HCT116 (cell line): Measurements from ENCODE around the gene MCM9. TPM values are rescaled to one million over a fixed set of nuclear protein-coding genes. Genes with fewer than 3 reads are reported as not detected.

Experiments
- ATAC-seq: fragments of 200-7000 bp; cut with Tn5 transposase; 2 replicates; pipeline ENCODE4 v1.9.1; 2020; ENCODE audit warnings: mild to moderate bottlenecking, moderate library complexity
- BruUV-seq: library from RNA; stranded (reverse); fragments of 400-500 nt; replicated peaks from 2 replicates; lab custom pipeline; 2021; lab: Mats Ljungman, UMichigan
- CTCF ChIA-PET: fragments of 300-600 bp; sonication (Branson Sonifier 250); formaldehyde crosslinking; loops from one replicate; lab custom pipeline; 2021; ENCODE audit warnings: antibody characterized with exemption; lab: Charles Lee
- POLR2A ChIA-PET: fragments of 300-600, 350-600 bp; sonication (Branson Sonifier 250); formaldehyde crosslinking; loops from one replicate; lab custom pipeline; 2021; ENCODE audit warnings: antibody characterized with exemption; lab: Charles Lee
- RAD21 ChIA-PET, 2 experiments: fragments of 300-600 bp; sonication (Branson Sonifier 250); formaldehyde crosslinking; loops; one replicate each; lab custom pipeline; 2023; ENCODE audit warnings: low total read pairs in 2 of 2; ENCODE audit not compliant: uncharacterized antibody in 2 of 2, unreplicated experiment in 2 of 2, low non-redundant PET in 1 of 2; lab: Charles Lee
- DNase-seq: peaks from one replicate; pipeline ENCODE4 v3.0.0-alpha.2; 2010; ENCODE audit warnings: low read depth, low spot score
- H2AFZ ChIP-seq: fragments of 200-600 bp; shearing (Covaris generic), sonication (generic); 2 replicates; pipeline ENCODE4 v1.6.1; 2017; ENCODE audit warnings: low read depth, mixed run types, mixed read lengths, antibody characterized with exemption, low read length; ENCODE audit not compliant: poor library complexity, severe bottlenecking
- H3K27ac ChIP-seq: 2 replicates; pipeline ENCODE4 v1.5.1; 2012; ENCODE audit warnings: low read depth, low read length
- H3K27me3 ChIP-seq: fragments of 200-600 bp; sonication (generic); 2 replicates; pipeline ENCODE4 v1.6.1; 2016; ENCODE audit warnings: mixed run types, low read length, mixed read lengths; ENCODE audit not compliant: insufficient read depth
- H3K36me3 ChIP-seq, 2 experiments: fragments of 200-500 bp in 1 of 2; fragments of 200-600 bp in 1 of 2; sonication (Bioruptor generic) in 1 of 2; sonication (generic) in 1 of 2; 2 replicates each; pipeline versions ENCODE4 v1.5.1 to v1.6.1; 2014 to 2016; ENCODE audit warnings: low read length in 2 of 2, inconsistent platforms in 1 of 2, mixed read lengths in 1 of 2, mixed run types in 1 of 2; ENCODE audit not compliant: insufficient read depth in 2 of 2, control insufficient read depth in 1 of 2
- H3K4me1 ChIP-seq, 2 experiments: fragments of 200-600 bp in 1 of 2; sonication (generic) in 1 of 2; 2 replicates each; pipeline versions ENCODE4 v1.5.1 to v1.6.1; 2012 to 2017; ENCODE audit warnings: low read length in 2 of 2, inconsistent platforms in 1 of 2, mild to moderate bottlenecking in 1 of 2, mixed read lengths in 1 of 2, mixed run types in 1 of 2, moderate library complexity in 1 of 2; ENCODE audit not compliant: insufficient read depth in 2 of 2, control insufficient read depth in 1 of 2
- H3K4me2 ChIP-seq: fragments of 200-600 bp; sonication (generic); 2 replicates; pipeline ENCODE4 v1.6.1; 2017; ENCODE audit warnings: mixed run types, low read length, mixed read lengths
- H3K4me3 ChIP-seq, 2 experiments: fragments of 200-600 bp in 1 of 2; sonication (generic) in 1 of 2; replicated peaks in 1 of 2; 2 replicates each; pipeline ENCODE4 v1.5.1; 2011 to 2016; ENCODE audit warnings: low read length in 2 of 2, control low read depth in 1 of 2, low read depth in 1 of 2, mild to moderate bottlenecking in 1 of 2, mixed read lengths in 1 of 2, mixed run types in 1 of 2
- H3K79me2 ChIP-seq: fragments of 200-600 bp; sonication (generic); 2 replicates; pipeline ENCODE4 v1.6.1; 2017; ENCODE audit warnings: mild to moderate bottlenecking, mixed run types, low read length, moderate library complexity, mixed read lengths; ENCODE audit not compliant: insufficient read depth
- H3K9ac ChIP-seq: fragments of 200-600 bp; sonication (generic); 2 replicates; pipeline ENCODE4 v1.6.1; 2016; ENCODE audit warnings: low read length, mixed read lengths
- H3K9me2 ChIP-seq: fragments of 200-600 bp; sonication (generic), shearing (Covaris generic); 2 replicates; pipeline ENCODE4 v1.6.1; 2017; ENCODE audit warnings: mixed run types, mild to moderate bottlenecking, moderate library complexity; ENCODE audit not compliant: insufficient read depth
- H3K9me3 ChIP-seq, 2 experiments: fragments of 200-500 bp in 1 of 2; fragments of 200-600 bp in 1 of 2; sonication (Bioruptor generic) in 1 of 2; sonication (generic) in 1 of 2; 2 replicates each; pipeline ENCODE4 v1.6.1; 2014 to 2017; ENCODE audit warnings: low read length in 2 of 2, mixed read lengths in 2 of 2, inconsistent platforms in 1 of 2, low read depth in 1 of 2, mild to moderate bottlenecking in 1 of 2, mixed run types in 1 of 2, moderate library complexity in 1 of 2; ENCODE audit not compliant: control insufficient read depth in 1 of 2, insufficient read depth in 1 of 2
- H4K20me1 ChIP-seq: fragments of 200-600 bp; sonication (generic), shearing (Covaris generic); 2 replicates; pipeline ENCODE4 v1.6.1; 2017; ENCODE audit warnings: mixed run types, mild to moderate bottlenecking, moderate library complexity; ENCODE audit not compliant: insufficient read depth
- CBX3 ChIP-seq: IDR thresholded peaks from 2 replicates; pipeline ENCODE4 v1.6.1; 2012; ENCODE audit warnings: low read depth
- EZH2 ChIP-seq: fragments of 200-600 bp; sonication (generic); IDR thresholded peaks from 2 replicates; pipeline ENCODE4 v1.6.1; 2017; ENCODE audit warnings: antibody characterized with exemption, mixed run types
- EZH2phosphoT487 ChIP-seq: fragments of 200-600 bp; IDR thresholded peaks from 2 replicates; pipeline ENCODE4 v1.6.1; 2018; ENCODE audit warnings: antibody characterized with exemption, borderline replicate concordance
- JUND ChIP-seq: IDR thresholded peaks from 2 replicates; pipeline ENCODE4 v1.6.1; 2012
- TCF7L2 ChIP-seq: IDR thresholded peaks from 2 replicates; pipeline ENCODE4 v1.7.0; 2011; ENCODE audit warnings: borderline replicate concordance, inconsistent platforms; ENCODE audit not compliant: insufficient read depth, insufficient read length; ENCODE audit errors: extremely low read depth
- intact Hi-C: fragments of 100-400 bp; cut with micrococcal nuclease; formaldehyde crosslinking; loops from 2 replicates; pipeline ENCODE4 v1.10.0; 2022
- total RNA-seq: library from RNA; stranded (reverse); gene quantifications from one replicate; pipeline ENCODE4 v1.2.1, GENCODE V29; 2021; ENCODE audit not compliant: unreplicated experiment
- TF ChIP-seq, protein P1 (sequence below): IDR thresholded peaks from 2 replicates; pipeline ENCODE4 v1.6.1; 2011; ENCODE audit warnings: mild to moderate bottlenecking, low read length, moderate library complexity; ENCODE audit not compliant: insufficient replicate concordance; ENCODE audit errors: extremely low read depth
- TF ChIP-seq, protein P2 (sequence below): IDR thresholded peaks from 2 replicates; pipeline ENCODE4 v1.6.1; 2012; ENCODE audit warnings: low read depth
- TF ChIP-seq, protein P3 (sequence below): IDR thresholded peaks from 2 replicates; pipeline ENCODE4 v1.6.1; 2012

The MCM9 gene
- total RNA-seq, 1 experiment from 2014 or later: 13.6 TPM

DNA sequence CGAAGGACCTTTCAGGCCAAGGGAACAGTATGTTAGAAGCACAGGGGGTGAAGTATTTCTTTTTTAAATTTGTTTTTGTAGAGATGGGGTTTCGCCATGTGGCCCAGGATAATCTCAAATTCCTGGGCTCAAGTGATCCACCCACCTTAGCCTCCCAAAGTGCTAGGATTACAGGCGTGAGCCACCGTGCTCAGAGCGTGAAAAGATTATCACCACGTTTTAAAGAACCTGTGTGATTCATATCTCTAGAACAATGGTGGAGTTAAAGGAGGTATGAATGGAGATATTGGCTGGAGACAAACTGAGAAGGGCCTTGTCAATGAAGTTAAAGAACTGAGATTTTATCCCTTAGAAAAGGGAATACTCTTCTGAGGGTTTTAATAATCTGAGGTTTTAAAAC, 31.3 kb downstream of the MCM9 start:
- TF ChIP-seq CBX3 (no peak), TCF7L2 (no peak), EZH2 (no peak), EZH2phosphoT487 (no peak), JUND (no peak)
- TF ChIP-seq, protein P1, sequence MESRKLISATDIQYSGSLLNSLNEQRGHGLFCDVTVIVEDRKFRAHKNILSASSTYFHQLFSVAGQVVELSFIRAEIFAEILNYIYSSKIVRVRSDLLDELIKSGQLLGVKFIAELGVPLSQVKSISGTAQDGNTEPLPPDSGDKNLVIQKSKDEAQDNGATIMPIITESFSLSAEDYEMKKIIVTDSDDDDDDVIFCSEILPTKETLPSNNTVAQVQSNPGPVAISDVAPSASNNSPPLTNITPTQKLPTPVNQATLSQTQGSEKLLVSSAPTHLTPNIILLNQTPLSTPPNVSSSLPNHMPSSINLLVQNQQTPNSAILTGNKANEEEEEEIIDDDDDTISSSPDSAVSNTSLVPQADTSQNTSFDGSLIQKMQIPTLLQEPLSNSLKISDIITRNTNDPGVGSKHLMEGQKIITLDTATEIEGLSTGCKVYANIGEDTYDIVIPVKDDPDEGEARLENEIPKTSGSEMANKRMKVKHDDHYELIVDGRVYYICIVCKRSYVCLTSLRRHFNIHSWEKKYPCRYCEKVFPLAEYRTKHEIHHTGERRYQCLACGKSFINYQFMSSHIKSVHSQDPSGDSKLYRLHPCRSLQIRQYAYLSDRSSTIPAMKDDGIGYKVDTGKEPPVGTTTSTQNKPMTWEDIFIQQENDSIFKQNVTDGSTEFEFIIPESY: no peak
- TF ChIP-seq, protein P2, sequence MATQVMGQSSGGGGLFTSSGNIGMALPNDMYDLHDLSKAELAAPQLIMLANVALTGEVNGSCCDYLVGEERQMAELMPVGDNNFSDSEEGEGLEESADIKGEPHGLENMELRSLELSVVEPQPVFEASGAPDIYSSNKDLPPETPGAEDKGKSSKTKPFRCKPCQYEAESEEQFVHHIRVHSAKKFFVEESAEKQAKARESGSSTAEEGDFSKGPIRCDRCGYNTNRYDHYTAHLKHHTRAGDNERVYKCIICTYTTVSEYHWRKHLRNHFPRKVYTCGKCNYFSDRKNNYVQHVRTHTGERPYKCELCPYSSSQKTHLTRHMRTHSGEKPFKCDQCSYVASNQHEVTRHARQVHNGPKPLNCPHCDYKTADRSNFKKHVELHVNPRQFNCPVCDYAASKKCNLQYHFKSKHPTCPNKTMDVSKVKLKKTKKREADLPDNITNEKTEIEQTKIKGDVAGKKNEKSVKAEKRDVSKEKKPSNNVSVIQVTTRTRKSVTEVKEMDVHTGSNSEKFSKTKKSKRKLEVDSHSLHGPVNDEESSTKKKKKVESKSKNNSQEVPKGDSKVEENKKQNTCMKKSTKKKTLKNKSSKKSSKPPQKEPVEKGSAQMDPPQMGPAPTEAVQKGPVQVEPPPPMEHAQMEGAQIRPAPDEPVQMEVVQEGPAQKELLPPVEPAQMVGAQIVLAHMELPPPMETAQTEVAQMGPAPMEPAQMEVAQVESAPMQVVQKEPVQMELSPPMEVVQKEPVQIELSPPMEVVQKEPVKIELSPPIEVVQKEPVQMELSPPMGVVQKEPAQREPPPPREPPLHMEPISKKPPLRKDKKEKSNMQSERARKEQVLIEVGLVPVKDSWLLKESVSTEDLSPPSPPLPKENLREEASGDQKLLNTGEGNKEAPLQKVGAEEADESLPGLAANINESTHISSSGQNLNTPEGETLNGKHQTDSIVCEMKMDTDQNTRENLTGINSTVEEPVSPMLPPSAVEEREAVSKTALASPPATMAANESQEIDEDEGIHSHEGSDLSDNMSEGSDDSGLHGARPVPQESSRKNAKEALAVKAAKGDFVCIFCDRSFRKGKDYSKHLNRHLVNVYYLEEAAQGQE: no peak
- TF ChIP-seq, protein P3, sequence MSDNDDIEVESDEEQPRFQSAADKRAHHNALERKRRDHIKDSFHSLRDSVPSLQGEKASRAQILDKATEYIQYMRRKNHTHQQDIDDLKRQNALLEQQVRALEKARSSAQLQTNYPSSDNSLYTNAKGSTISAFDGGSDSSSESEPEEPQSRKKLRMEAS: no peak
- no peaks in the 10 kb centered on the region for H3K27me3 ChIP-seq
- intact Hi-C loops: no loop called here
- H2AFZ ChIP-seq: no peak overlapping the region
- no peak overlapping the region for H3K27ac ChIP-seq
- no peaks in the 10 kb centered on the region for H4K20me1 ChIP-seq
- no TSS peak for BruUV-seq
- POLR2A ChIA-PET: no interaction called here
- no peak for DNase-seq
- ATAC-seq: no peak
- no peaks in the 10 kb centered on the region for H3K4me1 ChIP-seq
- no peaks in the 10 kb centered on the region for H3K9me2 ChIP-seq
- RAD21 ChIA-PET: no interaction called here
- no peak overlapping the region for H3K9ac ChIP-seq
- peaks cover 25 to 40% of the 10 kb centered on the region in 2 experiments; a peak in 3 of 4 replicates for H3K36me3 ChIP-seq
- H3K4me3 ChIP-seq: no peak overlapping the region
- CTCF ChIA-PET: no interaction called here
- no peak overlapping the region for H3K4me2 ChIP-seq
- H3K79me2 ChIP-seq: peaks cover 56% of the 10 kb centered on the region
- H3K9me3 ChIP-seq: no peaks in the 10 kb centered on the region
